Motor neuron (in vitro differentiated cells): ENCODE results near the gene FBXW10B. TPM values are rescaled to one million over a fixed set of nuclear protein-coding genes. Genes with fewer than 3 reads are reported as not detected.
"Not testable (repeated sequence)": the region's sequence is repeated elsewhere in the genome, so short reads cannot be mapped to it uniquely, and the experiment has no call there.

Experiments
- ATAC-seq, 8 experiments: fragments of 200-7000 bp; cut with Tn5 transposase; replicated peaks in 6 of 8; 2 replicates each; pipeline ENCODE4 v1.8.0; 2021; ENCODE audit warnings: mild to moderate bottlenecking in 8 of 8, moderate library complexity in 8 of 8
- H3K27ac ChIP-seq, 2 donors: fragments of 250-450 bp; sonication (Bioruptor Pico); 2 replicates each; pipeline ENCODE4 v1.9.0; 2021; ENCODE audit warnings: antibody characterized with exemption in 2 of 2, mild to moderate bottlenecking in 2 of 2, moderate library complexity in 1 of 2
- H3K4me1 ChIP-seq, 2 donors: fragments of 250-450 bp; sonication (Bioruptor Pico); replicated peaks in 1 of 2; 2 replicates each; pipeline ENCODE4 v1.6.1; 2021; ENCODE audit warnings: antibody characterized with exemption in 2 of 2, mild to moderate bottlenecking in 2 of 2, moderate library complexity in 1 of 2
- H3K4me3 ChIP-seq, 5 donors: fragments of 250-450 bp; sonication (Bioruptor Pico); 2 replicates each; pipeline ENCODE4 v1.9.0; 2021; ENCODE audit warnings: antibody characterized with exemption in 5 of 5, mild to moderate bottlenecking in 5 of 5, moderate library complexity in 4 of 5
- WGBS, 10 experiments: fragments of 450-650 bp; shearing (Covaris generic); methylation state at CpG; one replicate each; pipeline ENCODE4 v1.0.0; 2022; 5-methylcytosine and 5-hydroxymethylcytosine counted together
- in situ Hi-C, 9 experiments: fragments of 400-800 bp; cut with MboI; loops; one replicate each; pipeline ENCODE4 v1.15.0; 2021; ENCODE audit warnings: low sequenced_read_pairs in 9 of 9, low pct_unique_long_range_greater_than_20kb in 2 of 9; ENCODE audit not compliant: unreplicated experiment in 9 of 9
- total RNA-seq, 8 experiments: library from RNA; unstranded; fragments of 300-600 nt; gene quantifications; 2 replicates each; pipeline versions ENCODE4 v1.2.3 to v1.2.4, GENCODE V29; 2022

FBXW10B gene
- total RNA-seq, 8 experiments from 2014 or later, result 0.11 to 2.6 (median 1.2) TPM; not detected in 1

DNA sequence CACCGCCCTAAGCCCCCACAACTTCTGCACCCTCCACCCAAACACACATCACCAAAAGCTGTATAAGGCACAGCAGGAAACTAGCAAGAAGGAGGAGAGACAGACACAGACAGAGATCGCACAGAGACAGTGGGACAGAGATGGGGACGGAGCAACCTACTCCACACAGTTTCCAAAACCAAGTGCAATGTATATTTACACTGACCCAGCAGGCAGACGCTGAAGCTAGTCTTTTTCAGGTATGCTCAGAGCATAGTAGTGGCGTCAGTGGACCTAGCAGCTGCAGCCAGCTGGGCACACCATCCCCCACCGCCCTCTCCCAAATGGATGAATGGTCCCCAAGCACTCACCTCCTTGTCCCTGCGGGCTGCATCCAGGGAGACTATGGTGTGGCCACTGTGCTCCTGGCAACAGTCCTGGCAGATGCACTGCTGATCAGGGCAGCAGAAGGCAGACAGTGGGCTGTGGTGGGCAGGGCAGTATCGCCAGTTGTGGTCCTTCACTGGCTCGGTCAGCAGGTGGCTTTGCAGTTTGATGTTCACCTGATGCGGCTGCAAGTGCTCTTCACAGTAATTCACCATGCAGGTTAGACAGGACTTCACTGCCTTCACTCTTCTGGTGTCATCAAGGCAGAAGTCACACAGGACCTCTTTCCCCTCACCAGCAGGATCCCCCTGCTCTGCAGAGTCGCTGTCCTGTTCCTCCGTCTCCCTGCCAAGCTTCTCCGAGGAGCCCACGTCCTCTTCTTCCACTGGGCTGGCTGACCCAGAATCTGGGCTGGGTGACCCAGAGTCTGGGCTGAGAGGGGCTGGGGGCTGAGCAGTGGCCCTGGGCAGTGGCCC lies 31.5 kb upstream of the FBXW10B start:
- Histone ChIP-seq H3K27ac (peak overlapping the region; percentile 74 to 88), H3K4me3 (peak overlapping the region; percentile 22 to 46 (median 28)), H3K4me1 (peaks cover 35 to 39% of the 10 kb centered on the region in 2 donors)
- in situ Hi-C loops, result no loop called here
- 0 to 100% (median 56%) methylated on average over 1 to 6 of the region's 14 CpGs; no CpG with 5 or more reads in 1 of the 10 experiments for WGBS, 10 experiments
- peak in 6 of 8 experiments; percentile 0 to 34 (median 7) for ATAC-seq

DNA sequence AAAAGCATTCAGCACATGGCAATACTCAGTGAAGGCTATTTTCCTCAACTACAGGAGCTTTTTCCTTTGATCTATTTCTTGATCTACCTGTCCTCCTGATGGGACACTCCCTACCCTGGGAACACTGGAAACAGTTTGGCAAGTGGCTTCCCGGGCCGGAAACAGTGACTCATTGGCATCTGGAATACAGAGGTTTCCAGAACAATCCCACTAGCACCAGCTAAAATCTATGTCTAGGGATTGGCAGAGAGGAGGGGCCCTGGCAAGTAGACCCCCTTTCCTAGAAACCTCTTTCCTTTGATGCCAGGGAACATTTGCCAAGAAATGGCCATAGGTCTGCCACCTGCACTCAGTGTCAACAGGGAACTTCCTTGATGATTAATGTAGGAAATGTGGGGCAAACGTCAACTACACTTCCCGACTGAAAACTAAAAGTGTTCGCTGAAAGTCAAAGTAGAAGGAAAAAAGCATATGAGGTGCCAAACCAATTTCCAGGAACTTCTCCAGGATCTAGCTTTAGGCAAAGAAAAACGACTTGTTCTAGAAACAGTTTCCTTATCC lies 30.4 kb upstream of the FBXW10B start:
- in situ Hi-C loops, result no loop called here
- 0 to 93% (median 67%) methylated on average over 1 to 6 of the region's 6 CpGs; no CpG with 5 or more reads in 1 of the 10 experiments for WGBS, 10 experiments
- peak overlapping the region in 2 of 5 donors; percentile 44 to 46 for H3K4me3 ChIP-seq

DNA sequence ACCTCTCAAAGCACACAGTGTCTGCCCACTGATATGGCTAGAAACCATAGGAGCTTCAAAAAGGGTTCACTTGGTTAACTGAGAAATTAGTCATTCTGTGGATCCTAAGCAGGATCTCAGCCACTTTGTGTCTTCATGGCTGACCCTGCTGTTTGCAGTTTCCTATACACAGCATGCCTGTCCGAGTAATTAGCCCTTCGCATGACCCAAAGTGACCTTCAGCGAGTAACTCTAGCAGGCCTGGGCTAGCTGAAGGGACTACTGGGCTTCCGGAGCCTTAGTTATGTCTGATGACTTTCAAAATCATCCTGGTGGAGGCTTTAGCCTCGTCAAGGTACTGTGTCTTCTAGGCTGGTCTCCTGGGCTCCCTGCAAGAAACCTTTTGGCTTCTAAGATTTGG lies 28.9 kb upstream of the FBXW10B start:
- Histone ChIP-seq H3K27ac (no peak overlapping the region), H3K4me3 (no peak overlapping the region), H3K4me1 (peaks cover 29 to 33% of the 10 kb centered on the region in 2 donors)
- in situ Hi-C loops, result no loop called here
- WGBS, 10 experiments, result 20 to 93% (median 53%) methylated on average over 1 to 3 of the region's 5 CpGs; no CpG with 5 or more reads in 2 of the 10 experiments
- no peak for ATAC-seq

More for the DNA sequence above, 30.4 kb upstream of the FBXW10B start:
- no peak for ATAC-seq
- peaks cover 40 to 45% of the 10 kb centered on the region in 2 donors for H3K4me1 ChIP-seq
- H3K27ac ChIP-seq, result no peak overlapping the region

DNA sequence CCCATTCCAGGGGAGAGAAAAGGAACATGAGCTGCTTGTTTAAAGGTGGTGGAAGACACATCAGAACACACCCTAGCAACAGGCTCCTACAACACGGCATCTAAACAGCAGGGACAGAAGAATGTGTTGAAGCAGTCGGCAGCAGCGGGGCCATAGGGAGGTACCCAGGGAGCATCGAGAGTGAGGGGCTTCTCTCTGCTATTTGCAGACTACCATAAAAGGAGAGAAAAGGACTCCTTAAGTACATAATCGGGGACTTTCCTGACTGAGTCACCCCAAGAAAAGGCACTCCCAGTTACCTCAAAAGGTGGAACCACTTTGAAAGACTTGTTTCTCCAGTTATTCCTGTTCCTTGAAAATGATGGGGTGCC lies 26.4 kb upstream of the FBXW10B start:
- 40% methylated on average over 2 of the region's 5 CpGs; no CpG with 5 or more reads in 9 of the 10 experiments for WGBS, 10 experiments
- H3K4me3 ChIP-seq, in situ Hi-C loops: not testable (repeated sequence)
- peak; percentile 38 to 88 (median 74) for ATAC-seq
- peaks cover 20 to 25% of the 10 kb centered on the region in 2 donors for H3K4me1 ChIP-seq
- peak overlapping the region; percentile 48 to 49 for H3K27ac ChIP-seq

DNA sequence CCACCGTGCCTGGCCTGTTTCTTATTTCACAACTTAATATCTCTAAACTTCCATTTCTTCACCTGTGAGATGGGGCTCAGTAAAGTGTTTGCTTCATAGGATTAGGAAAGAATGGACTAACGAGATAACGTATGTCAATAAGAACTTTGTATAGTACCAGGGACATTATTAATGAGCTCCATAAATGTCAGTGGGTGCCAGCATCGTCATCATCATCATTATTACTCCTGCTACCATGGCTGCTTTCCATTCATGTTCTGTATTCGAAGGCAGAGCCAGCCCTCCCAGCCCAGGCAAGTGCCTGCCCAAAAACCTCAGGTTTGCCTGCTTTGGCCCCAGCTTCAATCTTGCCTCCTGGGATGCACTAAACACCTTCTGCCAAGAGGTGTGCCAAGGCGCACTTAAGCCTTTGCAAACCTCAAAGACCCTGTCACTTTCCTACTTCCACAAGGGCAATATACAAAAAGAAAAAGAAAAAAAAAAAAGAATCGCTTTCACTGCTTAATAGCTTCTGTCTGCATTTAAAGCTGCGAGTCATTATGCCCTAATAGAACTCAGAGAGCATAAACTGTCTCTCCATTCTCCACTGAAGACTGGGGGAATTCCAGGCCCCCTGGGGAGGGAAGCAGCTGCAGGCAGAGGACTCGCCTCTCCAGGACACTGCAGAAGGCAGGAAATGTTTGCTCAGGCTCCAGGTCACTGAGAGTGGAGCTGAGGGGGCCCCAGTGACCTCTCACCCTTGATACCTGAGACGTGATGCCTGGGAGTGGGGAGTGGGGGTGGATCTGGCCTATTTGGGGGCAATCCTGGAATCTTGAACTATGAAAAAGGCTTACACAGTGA lies 25.8 kb upstream of the FBXW10B start:
- ATAC-seq, result peak; percentile 46 to 90 (median 82)
- peak overlapping the region; percentile 48 to 49 for H3K27ac ChIP-seq
- H3K4me3 ChIP-seq, in situ Hi-C loops: not testable (repeated sequence)
- H3K4me1 ChIP-seq, result peaks cover 16 to 19% of the 10 kb centered on the region in 2 donors
- 34 to 50% methylated on average over 2 to 5 of the region's 10 CpGs; no CpG with 5 or more reads in 8 of the 10 experiments for WGBS, 10 experiments

DNA sequence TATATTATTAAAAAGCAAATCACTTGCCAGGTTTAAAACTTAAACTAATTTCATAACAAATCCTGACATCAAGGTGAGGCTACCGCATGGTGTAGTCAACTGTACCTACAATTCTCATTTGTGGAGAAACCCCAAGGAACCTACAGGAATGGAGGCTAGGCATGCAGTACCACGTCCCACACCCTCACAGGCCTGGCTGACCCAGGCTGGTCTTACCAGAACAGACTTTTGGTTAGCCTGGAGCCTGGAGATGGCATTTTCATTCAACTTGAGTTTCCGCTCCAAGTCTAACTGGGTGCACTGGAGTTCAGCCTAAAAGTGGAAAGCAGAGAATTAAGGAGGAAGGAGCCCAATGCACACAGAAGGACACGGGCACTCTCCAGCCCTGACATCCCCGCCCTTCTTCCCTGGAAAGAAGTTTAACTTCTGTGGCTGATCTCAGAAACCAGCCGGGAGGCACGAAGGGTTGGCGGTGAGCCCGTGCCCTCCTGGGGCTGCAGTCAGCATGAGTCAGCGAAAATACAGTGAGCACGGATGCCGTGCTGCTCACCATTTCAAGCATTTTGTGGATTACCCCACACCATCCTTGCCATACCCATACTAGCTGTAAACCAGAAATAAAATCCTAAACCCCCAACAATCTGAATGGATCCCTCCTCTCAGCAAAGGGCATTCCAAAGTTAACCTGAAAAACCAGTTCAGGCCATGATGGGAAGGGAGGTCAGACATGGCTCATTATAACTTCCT lies 23.2 kb upstream of the FBXW10B start:
- peaks cover 8 to 10% of the 10 kb centered on the region in 2 donors for H3K4me1 ChIP-seq
- WGBS, 10 experiments, result no CpG with 5 or more reads among the region's 12 CpGs
- in situ Hi-C loops, H3K4me3 ChIP-seq, H3K27ac ChIP-seq: not testable (repeated sequence)
- peak in 3 of 8 experiments; percentile 29 to 90 (median 69) for ATAC-seq

DNA sequence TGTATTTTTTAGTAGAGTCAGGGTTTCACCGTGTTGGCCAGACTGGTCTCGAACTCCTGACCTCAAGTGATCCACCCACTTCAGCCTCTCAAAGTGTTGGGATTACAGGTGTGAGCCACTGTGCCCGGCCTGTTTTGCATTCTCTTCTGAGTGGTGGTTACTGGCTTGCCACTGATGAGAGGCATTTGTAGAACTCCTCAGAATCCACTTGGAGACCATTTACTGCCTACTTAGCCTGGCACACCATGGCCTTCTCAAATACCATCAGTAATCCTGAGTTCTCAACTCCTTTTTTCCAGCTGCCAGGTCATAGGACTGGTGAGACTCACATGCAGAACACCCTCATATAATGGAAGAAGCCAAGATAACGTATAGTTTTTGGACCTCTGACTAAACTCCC lies 22.5 kb upstream of the FBXW10B start:
- in situ Hi-C loops, ATAC-seq, H3K27ac ChIP-seq, H3K4me3 ChIP-seq: not testable (repeated sequence)
- 100% methylated on average over 1 of the region's 4 CpGs; no CpG with 5 or more reads in 9 of the 10 experiments for WGBS, 10 experiments
- peaks cover 8 to 10% of the 10 kb centered on the region in 2 donors for H3K4me1 ChIP-seq

DNA sequence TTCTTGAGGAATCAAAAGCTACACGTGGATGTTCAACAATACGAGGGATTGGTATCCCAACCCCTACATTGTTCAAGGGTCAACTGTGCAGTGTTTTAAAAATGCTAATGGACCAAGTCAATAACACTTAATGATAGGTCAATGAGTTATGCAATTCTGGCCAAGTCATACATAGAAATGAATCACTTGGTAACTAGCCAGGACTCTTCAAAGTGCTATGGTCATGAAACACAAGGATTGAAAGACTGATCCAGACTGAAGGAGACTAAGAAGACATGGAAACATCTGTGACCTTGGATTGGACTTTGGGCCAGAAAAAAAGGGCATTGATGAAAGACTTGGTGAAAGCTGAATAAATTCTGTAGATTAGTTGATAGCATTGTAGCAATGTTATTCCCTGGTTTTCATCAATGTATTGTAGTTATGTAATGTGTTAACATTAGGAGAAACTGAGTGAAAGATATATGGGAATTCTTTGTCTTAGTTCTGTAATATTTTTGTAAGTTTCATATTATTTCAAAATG lies 11.5 kb upstream of the FBXW10B start:
- H3K4me3 ChIP-seq, H3K27ac ChIP-seq, H3K4me1 ChIP-seq, in situ Hi-C loops: not testable (repeated sequence)
- WGBS, 10 experiments, result no CpG with 5 or more reads among the region's 2 CpGs
- peak in 2 of 8 experiments; percentile 84 to 92 for ATAC-seq

DNA sequence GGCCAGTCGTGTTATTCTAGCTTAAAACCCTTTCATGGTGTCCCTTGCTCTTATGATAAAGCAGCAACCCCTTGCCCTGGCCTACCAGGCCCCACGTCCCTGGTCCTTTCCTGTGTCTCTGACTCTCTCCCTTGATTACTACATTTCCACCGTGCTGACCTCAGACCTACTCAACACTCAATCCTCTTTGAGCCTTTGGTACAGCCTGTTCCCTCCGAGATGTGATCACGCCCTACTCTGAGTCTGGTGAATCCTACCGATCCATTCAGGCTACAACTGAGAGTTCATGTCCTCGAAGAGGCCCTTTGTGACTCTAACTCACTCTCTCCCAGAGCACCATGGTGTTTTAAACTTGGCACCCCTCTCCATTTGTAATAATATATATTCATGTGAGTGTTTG lies 10.5 kb upstream of the FBXW10B start:
- in situ Hi-C loops, H3K27ac ChIP-seq, ATAC-seq, H3K4me1 ChIP-seq, H3K4me3 ChIP-seq: not testable (repeated sequence)
- WGBS, 10 experiments, result 80 to 100% (median 86%) methylated on average over 1 to 3 of the region's 7 CpGs; no CpG with 5 or more reads in 4 of the 10 experiments

DNA sequence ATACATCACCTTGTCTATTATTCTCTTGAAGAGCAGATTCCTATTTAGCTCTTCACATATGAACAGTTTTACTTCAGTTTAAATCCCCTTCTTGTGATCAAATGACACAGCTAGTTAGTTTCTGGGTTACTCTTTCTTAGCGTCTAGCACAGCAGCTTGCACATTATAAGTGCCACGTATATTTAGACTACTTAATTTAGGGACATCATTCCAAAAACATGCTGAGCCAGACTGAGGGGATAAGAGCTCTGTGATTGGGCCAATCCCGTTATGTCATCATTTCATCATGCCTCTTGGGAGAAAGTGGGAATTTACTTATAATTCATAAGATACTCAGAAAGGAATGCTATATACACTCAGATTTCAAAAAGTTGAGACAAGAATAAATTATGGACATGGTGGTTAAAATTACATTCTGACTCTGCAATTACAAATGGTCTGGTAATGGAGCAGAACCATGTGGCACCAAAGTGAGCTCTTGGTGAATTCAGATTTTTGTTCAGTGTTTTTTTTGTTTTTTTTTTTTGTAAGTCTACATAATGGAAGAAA lies 4.2 kb upstream of the FBXW10B start:
- H3K4me1 ChIP-seq, H3K4me3 ChIP-seq, in situ Hi-C loops, H3K27ac ChIP-seq: not testable (repeated sequence)
- 33 to 100% (median 80%) methylated on average over 1 to 3 of the region's 3 CpGs; no CpG with 5 or more reads in 1 of the 10 experiments for WGBS, 10 experiments
- peak in 3 of 8 experiments; percentile 63 to 89 (median 76) for ATAC-seq

DNA sequence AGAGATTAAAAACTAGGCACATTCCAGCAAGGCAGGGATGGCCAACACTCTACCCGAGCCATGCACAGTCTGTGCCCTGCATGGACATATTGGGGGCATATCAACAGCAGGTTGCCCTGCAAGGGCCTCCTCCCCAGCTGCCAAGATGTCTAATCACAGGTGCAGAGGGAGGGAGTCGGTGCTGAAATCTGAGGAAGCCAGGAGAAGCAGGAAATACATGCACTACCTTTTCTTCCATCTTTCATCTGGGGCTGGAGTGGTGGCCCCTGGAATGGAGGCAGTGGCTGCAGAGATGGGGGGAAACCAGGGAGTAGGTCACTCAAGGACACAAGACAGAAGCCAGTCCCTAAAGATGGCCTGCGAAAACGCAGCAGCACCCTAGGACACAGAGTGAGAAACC lies 3.8 kb upstream of the FBXW10B start:
- in situ Hi-C loops, H3K4me3 ChIP-seq, ATAC-seq, H3K4me1 ChIP-seq, H3K27ac ChIP-seq: not testable (repeated sequence)
- 80 to 100% (median 91%) methylated on average over 1 to 2 of the region's 4 CpGs; no CpG with 5 or more reads in 4 of the 10 experiments for WGBS, 10 experiments

DNA sequence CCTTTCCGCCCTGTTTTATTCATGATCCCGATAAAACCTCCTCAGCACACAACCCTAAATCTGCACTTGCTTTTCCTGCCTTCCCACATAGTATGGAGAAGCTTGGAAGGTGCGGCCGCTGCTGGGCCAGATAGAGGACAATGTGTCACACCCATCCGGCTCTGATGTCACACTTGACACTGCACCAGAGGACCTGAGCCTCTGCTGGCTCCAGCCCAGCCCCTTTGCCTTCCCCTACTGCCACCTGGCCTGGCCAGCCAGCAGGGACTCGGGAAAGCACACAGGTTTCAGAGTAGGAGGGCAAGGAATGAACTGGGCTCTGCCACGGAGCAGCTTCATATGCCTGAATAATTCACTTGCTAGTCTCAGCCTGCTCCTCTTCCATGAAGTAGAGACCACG lies 2.6 kb upstream of the FBXW10B start:
- in situ Hi-C loops, H3K4me1 ChIP-seq, H3K4me3 ChIP-seq, H3K27ac ChIP-seq: not testable (repeated sequence)
- peak in 1 of 8 experiments; percentile 31 for ATAC-seq
- no CpG with 5 or more reads among the region's 8 CpGs for WGBS, 10 experiments
